HL-60 (cell line): ENCODE measurements around the gene STK24.

Experiments
- DNase-seq, 2 experiments: peaks; one replicate each; pipeline ENCODE4 v3.0.0-alpha.2; 2010 to 2020; ENCODE audit warnings: low read depth in 1 of 2, low spot score in 1 of 2
- H3K27ac ChIP-seq: fragments of 250-450 bp; sonication (Bioruptor Pico); replicated peaks from 2 replicates; pipeline ENCODE4 v1.5.1; 2020; ENCODE audit warnings: mild to moderate bottlenecking, moderate library complexity
- H3K27me3 ChIP-seq: fragments of 250-450 bp; sonication (Bioruptor Pico); 2 replicates; pipeline ENCODE4 v1.5.1; 2021; ENCODE audit warnings: mild to moderate bottlenecking, moderate library complexity; ENCODE audit not compliant: insufficient read depth, poor library complexity, severe bottlenecking
- H3K4me3 ChIP-seq: replicated peaks from 2 replicates; pipeline ENCODE4 v1.5.1; 2011; ENCODE audit warnings: mild to moderate bottlenecking, control low read depth, low read length; ENCODE audit not compliant: insufficient read depth
- CTCF ChIP-seq: IDR thresholded peaks from one replicate; pipeline ENCODE4 v1.5.1; 2011; ENCODE audit warnings: low read length, control low read depth, inconsistent platforms; ENCODE audit not compliant: insufficient read depth
- GABPA ChIP-seq: IDR thresholded peaks from 2 replicates; pipeline ENCODE4 v1.6.1; 2012; ENCODE audit warnings: low read depth
- POLR2AphosphoS5 ChIP-seq: IDR thresholded peaks from 2 replicates; pipeline ENCODE4 v1.6.1; 2012; ENCODE audit warnings: low read depth
- REST ChIP-seq: IDR thresholded peaks from 2 replicates; pipeline ENCODE4 v1.6.1; 2012; ENCODE audit warnings: low read depth; ENCODE audit not compliant: insufficient replicate concordance
- SPI1 ChIP-seq: IDR thresholded peaks from 2 replicates; pipeline ENCODE4 v1.6.1; 2012; ENCODE audit warnings: low read depth, mild to moderate bottlenecking, borderline replicate concordance

STK24 gene

GRCh38 chr13:98541701-98542203, 35.2 kb downstream of the STK24 start:
- Histone ChIP-seq H3K27ac (no peak overlapping the region), H3K27me3 (no peaks in the 10 kb centered on the region), H3K4me3 (no peak overlapping the region)
- TF ChIP-seq POLR2AphosphoS5: no peak
- no peak for TF ChIP-seq CTCF
- no peak for TF ChIP-seq REST
- no peak for TF ChIP-seq GABPA
- no peak for TF ChIP-seq SPI1
- no peak for DNase-seq

- DNase-seq: no peak
- Histone ChIP-seq H3K27ac (no peak overlapping the region), H3K4me3 (no peak overlapping the region), H3K27me3 (no peaks in the 10 kb centered on the region)
- no peak for TF ChIP-seq GABPA
- TF ChIP-seq POLR2AphosphoS5: no peak
- TF ChIP-seq CTCF: no peak
- no peak for TF ChIP-seq REST
- TF ChIP-seq SPI1: no peak
Measured at GRCh38 chr13:98541191-98541590, 35.7 kb downstream of the STK24 start.

- Histone ChIP-seq H3K27ac (no peak overlapping the region), H3K4me3 (no peak overlapping the region), H3K27me3 (no peaks in the 10 kb centered on the region)
- TF ChIP-seq REST (no peak), GABPA (no peak), POLR2AphosphoS5 (no peak), CTCF (no peak), SPI1 (no peak)
- no peak for DNase-seq
Measured at GRCh38 chr13:98540476-98540875, 36.4 kb downstream of the STK24 start.
